HG02970 (cell line): ENCODE results near the gene COG4.

ENCODE experiments used
- ATAC-seq: cut with Tn5 transposase; IDR thresholded peaks from one replicate; pipeline ENCODE4 v1.9.1; 2021; ENCODE audit warnings: mild to moderate bottlenecking, moderate library complexity, moderate number of reproducible peaks; ENCODE audit not compliant: unreplicated experiment, low FRiP score

COG4 gene

DNA sequence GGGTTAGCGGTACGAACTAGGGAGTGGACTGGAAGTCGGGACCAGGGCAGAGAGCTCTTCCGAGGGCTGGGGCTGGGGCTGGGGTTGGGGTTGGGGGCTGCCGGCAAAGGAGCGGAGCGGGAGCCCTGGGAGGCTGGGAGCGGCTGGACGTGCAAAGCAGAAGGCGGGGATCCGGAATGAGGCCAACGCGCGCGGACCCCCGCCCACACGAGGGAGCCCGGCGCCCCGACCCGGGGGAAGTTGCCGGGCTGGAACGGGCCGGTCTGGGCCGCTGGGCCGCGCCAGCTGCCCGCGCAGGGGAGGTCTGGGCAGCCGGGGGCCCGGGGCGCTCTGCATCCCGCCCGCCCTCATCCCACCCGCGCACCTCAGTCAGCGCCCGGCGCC, 84.8 kb downstream of the COG4 start:
- no peak for ATAC-seq

DNA sequence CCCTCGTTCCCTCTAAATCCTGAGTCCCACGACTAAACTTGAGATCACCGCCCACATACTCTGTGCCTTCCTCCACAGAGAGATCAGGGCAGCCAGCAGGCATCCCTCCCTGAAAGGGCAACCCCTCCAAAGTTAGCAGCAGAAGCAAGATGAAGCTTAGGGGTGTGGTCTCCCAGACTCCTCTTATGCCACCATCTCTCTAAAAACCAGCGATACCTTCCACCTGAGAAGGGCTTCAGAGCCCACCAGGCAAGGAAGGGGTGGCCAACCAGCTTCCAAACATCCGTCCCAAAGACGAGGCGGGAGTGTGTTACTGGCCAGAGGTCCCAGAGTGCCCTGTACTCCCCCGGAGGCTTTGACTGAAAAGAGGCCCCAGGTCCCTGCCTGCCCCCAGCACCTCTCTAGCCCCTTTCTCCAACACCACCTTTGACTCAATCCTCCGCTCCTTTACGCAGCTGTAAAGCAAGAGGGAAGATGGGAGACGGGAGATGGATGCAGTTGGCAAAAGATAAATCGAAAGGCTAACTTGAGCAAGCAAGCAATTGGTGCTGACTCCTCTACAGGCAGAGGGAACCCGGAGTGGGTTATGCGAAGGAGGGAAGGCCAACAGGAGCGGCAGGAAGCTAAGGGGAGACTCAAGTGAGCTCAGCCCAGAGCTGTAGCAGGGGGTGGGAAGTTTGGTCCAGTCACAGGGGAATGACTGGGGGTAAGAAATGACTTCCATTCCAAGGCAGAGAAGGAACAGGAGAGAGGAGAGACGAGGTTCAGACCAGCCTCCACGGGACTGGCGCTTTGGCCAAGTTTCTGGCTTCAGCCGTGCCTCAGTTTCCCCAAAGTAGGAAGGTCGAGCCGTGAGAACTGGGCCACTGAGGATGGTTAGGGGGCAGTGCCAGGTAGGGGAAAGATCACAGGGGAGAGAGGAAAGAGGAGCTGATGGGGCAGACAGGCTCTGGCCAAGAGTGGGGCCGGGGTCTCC, 85.5 kb downstream of the COG4 start:
- ATAC-seq, result no peak

DNA sequence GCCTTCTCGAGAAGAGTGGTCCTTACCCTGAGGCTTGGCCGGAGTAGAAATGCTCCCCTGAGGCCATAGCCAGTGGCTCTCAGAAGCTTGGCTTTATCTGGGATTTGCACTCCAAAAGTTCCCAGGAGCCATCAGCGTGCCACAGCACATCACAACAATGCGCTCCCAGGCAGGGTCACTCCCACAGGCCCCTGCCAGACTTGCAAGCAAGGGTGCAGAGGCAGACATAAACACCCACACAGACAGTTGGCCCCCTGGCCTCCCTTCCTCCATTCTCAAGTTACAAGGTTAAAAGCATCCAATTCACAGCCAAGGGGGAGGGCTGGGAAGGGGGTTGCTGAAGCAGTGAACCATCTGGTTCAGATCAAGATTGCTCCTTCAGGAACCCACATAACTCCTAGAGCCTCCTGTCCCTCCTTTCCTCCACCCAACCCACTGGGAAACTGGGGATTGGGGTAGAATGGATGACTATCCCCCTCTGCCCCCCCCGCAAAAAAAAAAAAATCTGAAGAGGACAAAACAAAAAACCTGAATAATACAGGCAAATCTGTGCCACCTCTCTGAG, 86.3 kb downstream of the COG4 start:
- no peak for ATAC-seq

DNA sequence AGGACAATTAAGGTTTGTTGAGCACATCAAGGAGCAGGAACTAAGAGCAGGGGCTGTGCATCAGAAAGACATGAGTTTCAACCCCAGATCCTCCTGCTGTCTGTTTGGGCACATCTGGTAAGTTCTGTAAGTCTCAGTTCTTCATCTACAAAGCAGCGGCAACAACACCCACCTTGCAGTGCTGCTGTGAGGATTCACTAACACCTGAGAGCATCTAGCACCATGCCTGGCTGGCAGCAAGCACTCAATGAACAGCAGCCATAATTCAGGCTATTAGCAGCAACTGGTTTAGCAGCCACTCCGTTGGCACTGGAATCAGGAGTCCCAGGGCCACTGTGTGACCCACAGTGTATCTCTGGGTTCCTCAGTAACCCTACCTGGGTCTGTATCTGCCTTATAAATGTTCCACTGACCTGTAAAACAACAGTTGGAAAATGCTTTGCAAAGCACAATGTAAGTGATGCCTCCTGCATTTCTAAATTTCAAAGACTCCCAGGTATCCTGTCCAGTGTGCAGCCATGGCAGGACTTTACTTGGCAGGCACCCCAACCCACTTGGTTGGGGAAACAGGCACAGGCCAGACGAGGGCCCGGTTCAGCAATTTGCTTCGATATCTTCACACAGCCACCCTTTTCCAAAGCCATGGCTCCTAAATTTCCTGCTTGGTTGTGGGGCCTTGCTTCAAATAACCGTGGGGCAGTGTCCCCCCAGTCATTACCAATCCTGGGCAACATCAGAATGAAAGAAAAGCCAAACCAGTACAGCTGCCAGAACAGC, 88.7 kb downstream of the COG4 start:
- ATAC-seq, result no peak

DNA sequence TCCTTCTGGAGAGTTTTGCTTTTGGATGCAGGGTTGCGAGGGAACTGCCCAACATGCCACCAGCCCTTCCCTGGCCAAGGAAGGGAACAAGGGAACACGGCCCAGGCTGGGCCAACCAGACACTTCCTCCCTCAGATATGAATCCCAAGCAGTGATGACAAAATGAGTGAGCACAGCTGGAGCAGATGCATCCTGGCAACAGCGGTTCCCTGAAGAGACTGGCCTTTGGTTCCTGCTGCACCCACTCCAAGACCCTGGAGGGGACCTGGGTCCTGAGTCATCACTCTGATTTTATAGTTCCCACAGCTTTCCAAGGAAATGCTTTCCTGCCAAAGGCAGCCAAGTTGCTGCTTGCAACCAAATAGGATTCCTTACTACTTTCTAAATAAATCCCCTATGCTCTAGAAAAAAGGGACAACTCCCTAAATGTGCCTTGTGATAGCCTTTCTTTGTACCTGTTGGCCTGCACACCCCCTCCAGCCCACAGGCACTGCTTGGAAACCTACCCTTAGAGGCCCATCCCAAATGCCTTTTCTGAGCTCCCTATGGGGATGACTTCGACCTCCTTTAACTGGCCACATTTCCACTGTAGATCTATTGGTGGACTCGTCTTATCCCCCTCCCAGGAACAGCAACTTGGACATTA, 89.8 kb downstream of the COG4 start:
- ATAC-seq, result no peak

DNA sequence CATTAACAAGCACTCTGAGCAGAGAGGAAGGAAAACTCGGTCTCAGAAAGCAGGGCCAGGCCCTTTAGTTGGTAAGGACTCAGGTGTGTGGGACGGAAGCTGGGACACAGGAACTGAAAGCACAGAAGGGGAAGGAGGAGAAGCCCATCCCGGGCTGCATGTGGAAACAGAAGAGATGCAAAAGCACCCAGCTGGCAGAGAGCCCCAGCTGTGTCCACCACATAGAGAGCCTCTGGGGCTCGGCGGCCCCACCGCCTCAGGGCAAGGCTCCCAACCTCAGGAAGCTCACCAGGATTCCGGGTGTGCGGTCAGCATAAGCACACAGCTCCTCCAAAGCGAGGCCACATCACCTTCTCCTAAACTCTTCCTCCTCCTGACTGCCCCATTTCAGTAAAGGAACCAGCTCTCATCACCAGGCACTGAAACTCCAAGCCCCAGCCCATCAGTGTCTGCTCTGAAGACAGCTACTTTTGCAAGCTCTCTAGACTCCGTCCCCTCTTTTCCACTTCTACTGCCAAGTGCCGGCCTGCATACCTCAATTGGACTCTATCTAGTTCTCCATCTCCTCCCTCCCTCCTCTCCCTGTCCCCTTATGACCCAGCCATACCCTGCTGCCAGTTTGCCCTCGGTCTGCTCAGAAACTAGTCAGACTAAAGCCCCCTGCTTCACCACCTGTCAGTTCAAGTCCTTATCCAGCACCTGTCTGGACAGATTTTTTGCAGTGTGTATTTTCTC, 90.5 kb downstream of the COG4 start:
- no peak for ATAC-seq

DNA sequence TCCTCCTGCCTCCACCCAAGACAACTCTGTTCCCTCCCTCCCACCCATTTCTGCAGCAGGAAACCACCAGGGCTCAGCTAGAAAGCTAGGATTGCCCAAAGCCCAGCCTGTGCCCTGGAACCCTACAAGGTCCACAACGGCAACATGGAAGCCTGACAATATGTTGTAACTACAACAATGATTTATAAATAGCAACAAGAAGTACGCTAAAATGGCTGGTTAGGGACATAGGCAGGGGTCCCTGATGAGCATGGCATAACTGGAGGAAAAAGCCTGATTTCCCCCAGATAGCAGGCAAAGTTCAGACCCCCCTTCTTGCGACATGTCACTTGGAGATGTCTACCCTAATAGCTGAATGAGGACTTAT, 91.0 kb downstream of the COG4 start:
- ATAC-seq, result no peak

DNA sequence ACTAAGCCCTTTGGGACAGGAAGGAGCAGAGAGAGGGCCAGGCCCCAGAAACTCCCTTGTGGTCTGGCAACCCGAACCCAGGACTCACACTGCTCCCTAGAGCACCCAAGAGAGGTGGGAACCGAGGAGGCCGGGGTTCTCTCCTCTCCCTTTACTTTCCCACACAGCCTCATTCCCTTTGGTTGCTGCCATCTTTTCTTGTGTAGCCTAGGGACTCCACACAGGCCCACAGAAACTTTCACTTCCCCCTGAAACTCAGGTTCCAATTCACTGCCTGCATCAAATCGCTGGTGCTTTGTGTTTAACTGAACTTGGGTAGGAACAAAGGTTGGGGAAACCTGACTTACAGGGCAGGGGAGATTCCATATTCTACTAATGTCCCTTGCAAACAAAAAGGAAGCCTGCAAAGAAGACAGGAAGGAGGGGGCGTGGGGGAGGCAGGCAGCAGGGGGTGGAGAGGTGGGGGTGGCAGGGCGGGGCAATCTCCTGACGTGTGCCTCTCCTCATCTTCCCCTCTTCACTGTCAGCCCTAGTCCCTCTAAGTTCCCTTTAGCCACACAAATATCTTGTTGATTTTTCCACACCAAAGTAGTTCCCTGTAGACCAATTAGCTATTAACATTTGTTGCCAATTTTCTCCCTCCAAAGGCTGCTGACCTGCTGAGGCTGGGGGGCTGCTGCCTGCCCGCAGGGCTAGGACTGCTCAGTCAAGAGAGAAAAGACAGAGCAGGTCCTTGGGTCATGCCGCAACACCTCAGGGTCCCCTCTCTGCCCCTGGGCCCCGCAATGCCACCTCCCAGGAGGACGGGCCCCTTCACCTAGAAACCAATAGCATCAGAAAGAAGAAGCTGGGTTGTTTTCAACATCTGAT, 92.5 kb downstream of the COG4 start:
- peak; percentile 37 for ATAC-seq
